IMR-90 (cell line): ENCODE results near the gene POLA2. TPM values are rescaled to one million over a fixed set of nuclear protein-coding genes. Genes with fewer than 3 reads are reported as not detected.
A peak's percentile ranks its signal among the peaks of the same experiment; 100 is the strongest.

Experiments
- ATAC-seq: fragments of 200-7000 bp; cut with Tn5 transposase; 2 replicates; pipeline ENCODE4 v1.9.1; 2020; ENCODE audit warnings: low read depth, mild to moderate bottlenecking, moderate library complexity
- BruUV-seq: library from RNA; stranded (reverse); fragments of 400-500 nt; replicated peaks from 2 replicates; lab custom pipeline; 2021; lab: Mats Ljungman, UMichigan
- CTCF ChIA-PET: fragments of 300-600 bp; formaldehyde crosslinking; extraction: SDS; loops from one replicate; lab custom pipeline; 2021; ENCODE audit warnings: antibody characterized with exemption; lab: Yijun Ruan, JAX
- POLR2A ChIA-PET: fragments of 300-600 bp; sonication (Branson Sonifier 250); formaldehyde crosslinking; loops from one replicate; lab custom pipeline; 2022; ENCODE audit warnings: antibody characterized with exemption; ENCODE audit not compliant: unreplicated experiment; lab: Charles Lee
- DNase-seq: peaks from one replicate; pipeline ENCODE4 v3.0.0; 2013
- H2AFZ ChIP-seq: replicated peaks from 2 replicates; pipeline ENCODE3; 2013; ENCODE audit warnings: low read length, mild to moderate bottlenecking; ENCODE audit not compliant: poor library complexity
- H2AK5ac ChIP-seq: 2 replicates; pipeline ENCODE4 v1.6.1; 2013; ENCODE audit warnings: low read depth, low read length, inconsistent platforms
- H2AK9ac ChIP-seq: replicated peaks from 2 replicates; pipeline ENCODE3; 2013; ENCODE audit warnings: mild to moderate bottlenecking, low read depth, low read length, moderate library complexity; ENCODE audit not compliant: poor library complexity
- H2BK120ac ChIP-seq: 2 replicates; pipeline ENCODE4 v1.6.1; 2013; ENCODE audit warnings: low read depth, low read length, inconsistent platforms
- H2BK15ac ChIP-seq: 3 replicates; pipeline ENCODE4 v1.6.1; 2013; ENCODE audit warnings: low read depth, low read length, inconsistent platforms
- H2BK20ac ChIP-seq: 2 replicates; pipeline ENCODE4 v1.6.1; 2013; ENCODE audit warnings: low read depth, mild to moderate bottlenecking, inconsistent platforms, low read length, moderate library complexity
- H2BK5ac ChIP-seq: 2 replicates; pipeline ENCODE4 v1.6.1; 2013; ENCODE audit warnings: mild to moderate bottlenecking, low read depth, low read length, inconsistent platforms; ENCODE audit not compliant: poor library complexity, severe bottlenecking
- H3K14ac ChIP-seq: replicated peaks from 2 replicates; pipeline ENCODE4 v1.6.1; 2013; ENCODE audit warnings: low read depth, low read length, inconsistent platforms
- H3K18ac ChIP-seq: 2 replicates; pipeline ENCODE4 v1.6.1; 2013; ENCODE audit warnings: low read depth, low read length, control low read depth
- H3K23ac ChIP-seq: 2 replicates; pipeline ENCODE4 v1.6.1; 2013; ENCODE audit warnings: low read depth, low read length, inconsistent platforms
- H3K27ac ChIP-seq: 2 replicates; pipeline ENCODE4 v1.5.1; 2013; ENCODE audit warnings: mild to moderate bottlenecking, control low read depth, low read length; ENCODE audit not compliant: insufficient read depth
- H3K27me3 ChIP-seq: 2 replicates; pipeline ENCODE4 v1.6.1; 2013; ENCODE audit warnings: low read length; ENCODE audit not compliant: control insufficient read depth, insufficient read depth
- H3K36me3 ChIP-seq: 2 replicates; pipeline ENCODE4 v1.6.1; 2013; ENCODE audit warnings: low read length, mixed read lengths; ENCODE audit not compliant: control insufficient read depth, insufficient read depth
- H3K4ac ChIP-seq: 2 replicates; pipeline ENCODE4 v1.6.1; 2013; ENCODE audit warnings: low read depth, low read length, inconsistent platforms
- H3K4me1 ChIP-seq: 2 replicates; pipeline ENCODE4 v1.6.1; 2013; ENCODE audit warnings: low read length, mixed read lengths; ENCODE audit not compliant: control insufficient read depth, insufficient read depth
- H3K4me2 ChIP-seq: 2 replicates; pipeline ENCODE4 v1.6.1; 2013; ENCODE audit warnings: low read depth, mild to moderate bottlenecking, control low read depth, low read length, moderate library complexity
- H3K4me3 ChIP-seq: 2 replicates; pipeline ENCODE4 v1.5.1; 2013; ENCODE audit warnings: low read depth, mild to moderate bottlenecking, control low read depth, low read length, moderate library complexity; ENCODE audit not compliant: insufficient read depth
- H3K56ac ChIP-seq: 2 replicates; pipeline ENCODE4 v1.6.1; 2013; ENCODE audit warnings: low read length, inconsistent platforms; ENCODE audit not compliant: insufficient read depth; ENCODE audit errors: extremely low read depth
- H3K79me1 ChIP-seq, 2 experiments: 2 replicates each; pipeline ENCODE4 v1.6.1; 2013; ENCODE audit warnings: low read length in 2 of 2, inconsistent platforms in 1 of 2, low read depth in 1 of 2
- H3K9ac ChIP-seq: 2 replicates; pipeline ENCODE4 v1.6.1; 2013; ENCODE audit warnings: low read depth, low read length, control low read depth
- H3K9me1 ChIP-seq: 2 replicates; pipeline ENCODE4 v1.6.1; 2013; ENCODE audit warnings: low read length, inconsistent platforms; ENCODE audit not compliant: insufficient read depth
- H3K9me3 ChIP-seq: 2 replicates; pipeline ENCODE4 v1.6.1; 2013; ENCODE audit warnings: low read length; ENCODE audit not compliant: control insufficient read depth, insufficient read depth
- H4K20me1 ChIP-seq: 2 replicates; pipeline ENCODE4 v1.6.1; 2013; ENCODE audit warnings: low read length, inconsistent platforms; ENCODE audit not compliant: insufficient read depth
- H4K5ac ChIP-seq: 2 replicates; pipeline ENCODE4 v1.6.1; 2013; ENCODE audit warnings: mild to moderate bottlenecking, low read depth, low read length, control low read depth
- H4K8ac ChIP-seq, 2 experiments: 2 replicates each; pipeline ENCODE4 v1.6.1; 2013; ENCODE audit warnings: low read depth in 2 of 2, low read length in 2 of 2, control low read depth in 1 of 2, inconsistent platforms in 1 of 2
- H4K91ac ChIP-seq: 2 replicates; pipeline ENCODE4 v1.6.1; 2013; ENCODE audit warnings: low read depth, low read length, inconsistent platforms; ENCODE audit not compliant: insufficient read depth
- BHLHE40 ChIP-seq: fragments of 150-350 bp; IDR thresholded peaks from 2 replicates; pipeline ENCODE4 v1.6.1; 2016; ENCODE audit warnings: mild to moderate bottlenecking, low read depth, low read length
- CEBPB ChIP-seq: IDR thresholded peaks from 2 replicates; pipeline ENCODE4 v1.6.1; 2012; ENCODE audit warnings: low read depth, low read length, improper control_type of control experiment
- CHD1 ChIP-seq: IDR thresholded peaks from 2 replicates; pipeline ENCODE4 v1.6.1; 2012; ENCODE audit warnings: low read depth, low read length, improper control_type of control experiment
- CTCF ChIP-seq: conservative IDR thresholded peaks from 2 replicates; pipeline ENCODE4 v1.5.1; 2012; ENCODE audit warnings: mild to moderate bottlenecking, low read depth, low read length, improper control_type of control experiment
- ELK1 ChIP-seq: fragments of 150-350 bp; IDR thresholded peaks from 2 replicates; pipeline ENCODE4 v1.6.1; 2016; ENCODE audit warnings: low read depth, mild to moderate bottlenecking, low read length, moderate library complexity, borderline replicate concordance
- FOS ChIP-seq: fragments of 150-350 bp; IDR thresholded peaks from 2 replicates; pipeline ENCODE4 v1.6.1; 2016; ENCODE audit warnings: low read depth, low read length
- MAFK ChIP-seq: IDR thresholded peaks from 2 replicates; pipeline ENCODE4 v1.6.1; 2012; ENCODE audit warnings: low read depth, low read length, improper control_type of control experiment
- MAZ ChIP-seq: IDR thresholded peaks from 2 replicates; pipeline ENCODE4 v1.6.1; 2012; ENCODE audit warnings: low read depth, mild to moderate bottlenecking, low read length, improper control_type of control experiment, moderate library complexity, borderline replicate concordance
- MXI1 ChIP-seq: IDR thresholded peaks from 2 replicates; pipeline ENCODE4 v1.6.1; 2012; ENCODE audit warnings: low read depth, mild to moderate bottlenecking, low read length, moderate library complexity, borderline replicate concordance
- NFE2L2 ChIP-seq: fragments of 150-350 bp; IDR thresholded peaks from 2 replicates; pipeline ENCODE4 v1.6.1; 2016; ENCODE audit warnings: low read depth, mild to moderate bottlenecking, low read length
- POLR2A ChIP-seq: IDR thresholded peaks from 2 replicates; pipeline ENCODE4 v1.6.1; 2012; ENCODE audit warnings: mild to moderate bottlenecking, low read depth, low read length
- RAD21 ChIP-seq: IDR thresholded peaks from 2 replicates; pipeline ENCODE4 v1.6.1; 2012; ENCODE audit warnings: low read length, improper control_type of control experiment
- RCOR1 ChIP-seq: IDR thresholded peaks from 2 replicates; pipeline ENCODE4 v1.6.1; 2012; ENCODE audit warnings: mild to moderate bottlenecking, low read length, improper control_type of control experiment; ENCODE audit not compliant: insufficient replicate concordance
- RFX5 ChIP-seq: IDR thresholded peaks from 2 replicates; pipeline ENCODE4 v1.8.0; 2012; ENCODE audit warnings: low read depth, mild to moderate bottlenecking, low read length, moderate library complexity
- SMC3 ChIP-seq: fragments of 150-350 bp; IDR thresholded peaks from 2 replicates; pipeline ENCODE4 v1.6.1; 2016; ENCODE audit warnings: low read depth, mild to moderate bottlenecking, antibody characterized with exemption, low read length, moderate library complexity
- USF2 ChIP-seq: fragments of 150-350 bp; IDR thresholded peaks from 2 replicates; pipeline ENCODE4 v1.6.1; 2017; ENCODE audit warnings: mild to moderate bottlenecking, antibody characterized with exemption, low read length, low read depth
- WGBS, 2 experiments: methylation state at CpG; one replicate each; pipeline versions ENCODE4 v1.1.5 to v1.1.7; 2013; ENCODE audit warnings: missing lambda C conversion rate in 2 of 2; ENCODE audit not compliant: insufficient read length in 1 of 2; ENCODE audit errors: extremely low coverage in 2 of 2; 5-methylcytosine and 5-hydroxymethylcytosine counted together
- dilution Hi-C: fragments of 300-500 bp; cut with HindIII; formaldehyde crosslinking; loops from one replicate; pipeline ENCODE4 v1.14.3; 2018; ENCODE audit warnings: low sequenced_read_pairs; ENCODE audit not compliant: unreplicated experiment
- in situ Hi-C: fragments of 300-500 bp; cut with MboI; formaldehyde crosslinking; loops from 3 replicates; pipeline ENCODE4 v1.14.3; 2019; ENCODE audit warnings: low sequenced_read_pairs, inconsistent platforms, mixed read lengths
- intact Hi-C: fragments of 100-400 bp; cut with micrococcal nuclease; formaldehyde crosslinking; loops from 2 replicates; pipeline ENCODE4 v1.10.0; 2022
- polyA plus RNA-seq, 3 experiments: library from polyadenylated mRNA; depleted of rRNA; stranded (reverse); fragments of >200 nt; gene quantifications; 2 replicates each; pipeline ENCODE4 v1.2.3, GENCODE V29; 2012; ENCODE audit warnings: low replicate concordance in 1 of 3
- total RNA-seq: library from RNA; depleted of rRNA; stranded (reverse); fragments of >200 nt; gene quantifications from 2 replicates; pipeline ENCODE4 v1.2.3, GENCODE V29; 2012

POLA2 gene
- total and polyA plus RNA-seq, 2 of the 4 experiments (the other 2 are of a cell fraction): 14.2 to 17.3 TPM

- Histone ChIP-seq H2BK5ac (no peak overlapping the region), H3K27me3 (no peaks in the 10 kb centered on the region), H3K9ac (no peak overlapping the region), H4K91ac (no peak overlapping the region), H3K36me3 (no peaks in the 10 kb centered on the region), H3K4ac (peak overlapping the region; percentile 33; the same call in 1 of the 2 replicates), H3K9me1 (peaks cover 41% of the 10 kb centered on the region), H4K20me1 (peaks cover 9% of the 10 kb centered on the region), H3K23ac (no peak overlapping the region), H2AK9ac (no peak overlapping the region), H3K9me3 (no peaks in the 10 kb centered on the region), H4K8ac (no peak overlapping the region), H3K14ac (0 out of 2 replicates have a peak overlapping the region, but pooled peaks have one; percentile 11), H3K79me1 (peaks cover 5 to 46% of the 10 kb centered on the region in 2 experiments; a peak in 2 of 4 replicates), H3K4me2 (no peak overlapping the region), H3K4me1 (peaks cover 45% of the 10 kb centered on the region), H2AK5ac (0 out of 2 replicates have a peak overlapping the region, but pooled peaks have one; percentile 70), H4K5ac (no peak overlapping the region), H2AFZ (peak overlapping the region; percentile 6), H3K27ac (no peak overlapping the region), H2BK15ac (no peak overlapping the region), H3K18ac (no peak overlapping the region), H2BK120ac (no peak overlapping the region), H3K56ac (no peak overlapping the region), H2BK20ac (no peak overlapping the region), H3K4me3 (no peak overlapping the region)
- intact Hi-C loops (no loop called here), in situ Hi-C loops (no loop called here), dilution Hi-C loops (no loop called here)
- no peak for DNase-seq
- no peak for ATAC-seq
- TF ChIP-seq CTCF: no peak
- no peak for TF ChIP-seq NFE2L2
- no peak for TF ChIP-seq RCOR1
- TF ChIP-seq SMC3: no peak
- TF ChIP-seq ELK1: no peak
- TF ChIP-seq MXI1: no peak
- TF ChIP-seq BHLHE40: no peak
- no peak for TF ChIP-seq USF2
- TF ChIP-seq RFX5: no peak
- no peak for TF ChIP-seq MAFK
- TF ChIP-seq RAD21: no peak
- TF ChIP-seq MAZ: no peak
- TF ChIP-seq CEBPB: no peak
- TF ChIP-seq POLR2A: no peak
- TF ChIP-seq FOS: no peak
- TF ChIP-seq CHD1: no peak
- BruUV-seq: no TSS peak
- CTCF ChIA-PET: no interaction called here
- no CpG with 5 or more reads among the region's 5 CpGs for WGBS, 2 experiments
- POLR2A ChIA-PET: no interaction called here
Measured at GRCh38 chr11:65309006-65309405, 47.2 kb downstream of the POLA2 start.
